Subcutaneous adipose tissue (tissue), 4 donors: ENCODE measurements around the gene SMCP. TPM values are rescaled to one million over a fixed set of nuclear protein-coding genes. Genes with fewer than 3 reads are reported as not detected.

Source experiments
- CTCF ChIP-seq: fragments of 450-650 bp; IDR thresholded peaks from one replicate; pipeline ENCODE4 v1.5.1; 2016; ENCODE audit warnings: low read depth, mild to moderate bottlenecking, control low read depth, antibody characterized with exemption, moderate library complexity
- total RNA-seq, 4 donors: library from RNA; depleted of rRNA; stranded (reverse); fragments of >200 nt; gene quantifications; one replicate each; pipeline ENCODE4 v1.1.0, GENCODE V29; 2016

The SMCP gene
- total RNA-seq, 4 donors from 2014 or later: not detected

DNA sequence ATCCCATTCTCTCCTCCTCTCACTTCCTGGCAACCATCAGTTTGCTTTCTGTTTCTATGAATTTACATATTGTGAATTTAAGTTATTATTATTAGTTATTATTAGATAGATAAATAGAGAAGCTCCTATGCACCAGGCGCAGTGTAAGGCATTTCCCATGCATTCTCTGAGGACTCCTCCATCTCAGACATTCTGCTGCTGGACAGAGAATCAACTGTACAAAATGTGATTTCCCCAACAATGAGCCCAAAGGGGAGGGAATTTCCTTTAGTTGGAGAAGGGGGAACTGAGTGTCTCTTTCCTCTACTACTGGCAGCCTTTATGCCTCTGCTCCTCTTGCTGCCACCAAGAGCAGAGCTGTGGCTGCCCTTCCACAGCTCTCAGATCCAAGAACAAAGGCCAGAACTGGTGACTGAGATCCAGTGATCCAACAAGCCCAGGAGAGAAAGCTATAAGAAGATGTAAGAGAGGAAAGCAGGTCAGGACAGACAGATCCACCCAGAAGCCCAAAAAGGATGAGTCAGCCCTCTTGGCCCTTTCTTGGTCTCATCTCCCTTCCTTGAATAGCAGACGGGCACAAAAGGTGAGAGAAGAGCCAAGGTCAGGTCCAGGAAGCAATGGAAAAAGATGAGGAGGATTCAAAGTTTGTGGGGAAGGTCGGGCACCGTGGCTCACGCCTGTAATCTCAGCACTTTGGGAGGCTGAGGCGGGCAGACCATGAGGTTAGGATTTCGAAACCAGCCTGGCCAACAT, 26.7 kb downstream of the SMCP start:
- TF ChIP-seq CTCF: no peak

DNA sequence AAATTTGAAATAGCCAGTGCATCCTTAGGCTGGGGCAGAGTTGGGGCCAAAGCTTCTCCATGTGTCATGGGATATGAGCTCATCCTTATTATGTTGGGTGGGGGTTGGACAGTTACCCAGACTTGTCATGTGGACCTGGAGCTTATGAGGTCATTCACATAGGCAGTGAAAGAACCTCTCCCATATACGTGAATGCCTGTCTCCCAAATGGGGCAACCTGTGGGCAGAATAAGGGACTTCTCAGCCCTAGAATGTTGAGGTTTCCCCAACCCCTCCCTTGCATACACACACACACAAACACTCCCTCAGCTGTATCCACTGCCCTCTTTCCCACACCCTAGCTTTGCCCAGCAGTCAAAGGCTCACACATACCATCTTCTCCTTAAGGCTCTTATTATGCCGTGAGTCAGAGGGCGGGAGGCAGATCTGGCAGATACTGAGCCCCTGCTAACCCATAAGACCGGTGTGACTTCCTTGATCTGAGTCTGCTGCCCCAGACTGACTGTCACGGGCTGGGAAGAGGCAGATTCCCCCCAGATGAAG, 28.0 kb downstream of the SMCP start:
- TF ChIP-seq CTCF: no peak

DNA sequence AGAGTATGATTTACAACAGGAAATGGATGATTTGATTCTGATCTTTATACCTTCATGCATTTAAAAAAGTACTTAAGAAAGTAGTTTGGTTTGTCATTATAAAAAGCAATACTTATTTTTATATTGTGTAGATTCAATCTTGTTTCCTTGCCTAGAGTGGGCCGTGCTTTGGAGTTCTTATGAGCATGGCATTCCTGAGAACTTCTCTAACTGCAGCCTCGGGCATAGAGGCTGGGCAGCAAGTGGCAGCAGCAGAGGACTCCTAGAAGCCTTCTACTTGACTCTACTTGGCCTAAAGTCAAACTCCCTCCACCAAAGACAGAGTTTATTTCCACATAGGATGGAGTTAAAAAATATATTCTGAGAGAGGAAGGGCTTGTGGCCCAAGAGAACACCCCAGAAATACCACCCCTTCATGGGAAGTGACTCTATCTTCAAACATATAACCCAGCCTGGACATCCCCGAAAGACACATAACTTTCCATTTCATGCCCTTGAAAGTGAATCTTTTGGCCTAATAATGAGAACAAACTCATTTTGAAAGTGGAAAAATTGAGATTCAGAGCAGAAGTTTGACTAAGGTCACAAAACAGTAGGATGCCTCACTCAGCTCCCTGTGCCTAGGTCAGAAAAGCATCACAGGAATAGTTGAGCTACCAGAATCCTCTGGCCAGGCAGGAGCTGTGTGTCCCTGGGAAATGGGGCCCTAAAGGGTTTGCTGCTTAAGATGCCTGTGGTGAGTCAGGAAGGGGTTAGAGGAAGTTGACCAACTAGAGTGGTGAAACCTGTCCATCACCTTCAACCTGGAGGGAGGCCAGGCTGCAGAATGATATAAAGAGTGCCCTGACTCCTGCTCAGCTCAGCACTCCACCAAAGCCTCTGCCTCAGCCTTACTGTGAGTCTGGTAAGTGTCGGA, 29.8 kb downstream of the SMCP start, which contains the start of gene IVL:
IVL (plus strand) TSS at position 861 of the 916 bp plus-strand sequence. CDS start 1,252 bp downstream, outside the sequence.
- no peak for TF ChIP-seq CTCF

DNA sequence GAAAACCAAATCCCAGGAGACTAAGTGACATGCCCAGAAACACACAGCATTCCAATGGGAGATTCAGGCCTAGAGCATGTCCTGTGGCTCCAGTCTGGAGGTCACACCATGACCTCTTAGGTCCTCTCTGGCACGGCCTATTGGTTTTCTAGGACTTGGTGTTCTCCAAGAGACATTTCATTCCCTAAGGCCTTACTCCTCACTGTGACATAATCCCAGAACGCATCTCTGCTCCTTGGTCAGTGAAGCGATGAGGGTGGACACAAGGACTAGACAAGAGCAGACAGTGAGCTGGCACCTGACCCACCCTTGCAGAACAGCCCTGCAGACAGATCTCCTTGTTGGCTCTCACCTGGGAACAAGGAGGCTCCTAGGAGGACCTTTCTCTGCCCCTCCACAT, 31.1 kb downstream of the SMCP start:
- no peak for TF ChIP-seq CTCF

DNA sequence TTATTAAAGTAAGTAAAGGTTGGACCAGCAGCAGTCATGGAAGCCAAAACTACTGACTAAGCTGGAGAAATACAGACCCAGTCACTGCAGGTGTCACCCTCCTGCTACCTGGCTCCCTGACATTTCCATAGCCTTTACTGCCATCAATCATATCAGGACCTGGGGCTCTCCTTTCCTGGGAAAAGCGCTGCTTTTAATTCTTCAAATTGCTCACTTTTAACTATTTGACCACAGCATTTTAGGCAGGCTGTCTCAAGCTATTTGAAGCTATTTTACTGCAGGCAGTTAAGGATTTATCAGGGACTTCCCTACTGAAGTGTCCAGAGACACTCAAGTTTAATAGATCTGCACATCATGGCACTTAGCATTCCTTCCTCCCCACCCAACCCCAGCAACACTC, 34.3 kb downstream of the SMCP start:
- no peak for TF ChIP-seq CTCF

- no peak for TF ChIP-seq CTCF
Measured at GRCh38 chr1:152912900-152913299, 34.8 kb downstream of the SMCP start.

DNA sequence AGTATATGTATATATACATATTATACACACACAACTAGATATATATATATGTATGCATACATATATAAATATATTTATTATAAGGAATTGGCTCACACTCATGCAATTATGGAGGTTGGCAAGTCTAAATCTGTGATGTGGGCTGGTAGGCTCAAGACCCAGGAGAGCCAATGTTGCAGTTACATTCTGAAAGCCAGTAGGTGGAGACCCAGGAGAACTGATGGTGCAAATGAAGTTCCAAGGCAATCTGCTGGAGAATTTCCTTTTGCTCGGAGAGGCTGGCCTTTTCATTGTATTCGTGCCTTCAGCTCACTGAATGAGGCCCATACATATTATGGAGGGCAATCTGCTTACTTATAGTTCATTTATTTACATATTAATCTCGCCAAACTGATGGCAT, 39.7 kb downstream of the SMCP start:
- no peak for TF ChIP-seq CTCF
